Stomach (tissue), 4 donors: Measurements from ENCODE around the gene ZNF277.

ENCODE experiments used
- POLR2A ChIP-seq, 4 donors: fragments of 450-650 bp; IDR thresholded peaks; one replicate each; pipeline ENCODE4 v1.6.1; 2016; ENCODE audit warnings: antibody characterized with exemption in 4 of 4, control low read depth in 2 of 4, mild to moderate bottlenecking in 1 of 4, moderate library complexity in 1 of 4
- TF ChIP-seq, protein P1 (sequence below), 7 experiments: fragments of 450-650 bp in 4 of 7; fragments of 200-600 bp in 3 of 7; sonication (generic) in 3 of 7; IDR thresholded peaks; one replicate each; pipeline ENCODE4 v1.5.1; 2016 to 2019; ENCODE audit warnings: antibody characterized with exemption in 7 of 7, control low read depth in 2 of 7, mild to moderate bottlenecking in 1 of 7

DNA sequence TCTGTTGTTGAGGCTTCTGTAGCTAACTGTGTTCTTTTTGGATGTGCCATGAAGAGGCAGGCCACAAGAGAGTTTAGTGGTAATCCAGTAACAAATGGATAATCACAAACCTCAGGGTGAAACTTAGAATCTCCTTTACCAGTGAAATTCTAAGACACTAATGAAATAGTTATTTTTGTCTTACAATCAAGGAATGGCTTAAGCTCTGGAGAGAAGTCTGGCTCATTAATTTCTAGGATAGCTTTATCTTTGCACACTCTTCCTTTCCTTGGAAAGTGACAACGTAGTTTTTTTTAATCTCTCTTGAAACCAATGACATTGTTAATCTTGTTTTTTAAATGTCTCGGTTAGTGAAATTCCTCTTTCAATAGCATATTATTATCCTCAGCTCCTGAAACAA, 150.1 kb downstream of the ZNF277 start:
- no peak for TF ChIP-seq POLR2A (IDR thresholded peaks at IDR 0.05)
- TF ChIP-seq, protein P1, sequence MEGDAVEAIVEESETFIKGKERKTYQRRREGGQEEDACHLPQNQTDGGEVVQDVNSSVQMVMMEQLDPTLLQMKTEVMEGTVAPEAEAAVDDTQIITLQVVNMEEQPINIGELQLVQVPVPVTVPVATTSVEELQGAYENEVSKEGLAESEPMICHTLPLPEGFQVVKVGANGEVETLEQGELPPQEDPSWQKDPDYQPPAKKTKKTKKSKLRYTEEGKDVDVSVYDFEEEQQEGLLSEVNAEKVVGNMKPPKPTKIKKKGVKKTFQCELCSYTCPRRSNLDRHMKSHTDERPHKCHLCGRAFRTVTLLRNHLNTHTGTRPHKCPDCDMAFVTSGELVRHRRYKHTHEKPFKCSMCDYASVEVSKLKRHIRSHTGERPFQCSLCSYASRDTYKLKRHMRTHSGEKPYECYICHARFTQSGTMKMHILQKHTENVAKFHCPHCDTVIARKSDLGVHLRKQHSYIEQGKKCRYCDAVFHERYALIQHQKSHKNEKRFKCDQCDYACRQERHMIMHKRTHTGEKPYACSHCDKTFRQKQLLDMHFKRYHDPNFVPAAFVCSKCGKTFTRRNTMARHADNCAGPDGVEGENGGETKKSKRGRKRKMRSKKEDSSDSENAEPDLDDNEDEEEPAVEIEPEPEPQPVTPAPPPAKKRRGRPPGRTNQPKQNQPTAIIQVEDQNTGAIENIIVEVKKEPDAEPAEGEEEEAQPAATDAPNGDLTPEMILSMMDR (IDR thresholded peaks at IDR 0.05) = no peak
